Panc1 (cell line): ENCODE data around the gene RALGPS1. TPM values are rescaled to one million over a fixed set of nuclear protein-coding genes. Genes with fewer than 3 reads are reported as not detected.

Source experiments
- ATAC-seq: fragments of 200-7000 bp; cut with Tn5 transposase; 2 replicates; pipeline ENCODE4 v1.9.1; 2020; ENCODE audit warnings: mild to moderate bottlenecking, moderate library complexity
- BruUV-seq: library from RNA; stranded (reverse); fragments of 400-500 nt; replicated peaks from 2 replicates; lab custom pipeline; 2021; lab: Mats Ljungman, UMichigan
- CTCF ChIA-PET: fragments of 300-600 bp; sonication (Branson Sonifier 250); formaldehyde crosslinking; loops from one replicate; lab custom pipeline; 2022; ENCODE audit warnings: antibody characterized with exemption; lab: Charles Lee
- POLR2A ChIA-PET: fragments of 300-600 bp; sonication (Branson Sonifier 250); formaldehyde crosslinking; loops from one replicate; lab custom pipeline; 2022; ENCODE audit warnings: antibody characterized with exemption; lab: Charles Lee
- DNase-seq: peaks from one replicate; pipeline ENCODE4 v3.0.0-alpha.2; 2010; ENCODE audit warnings: low read depth, low spot score
- H3K27ac ChIP-seq: 2 replicates; pipeline ENCODE4 v1.5.1; 2011; ENCODE audit warnings: mild to moderate bottlenecking, low read length, inconsistent platforms
- H3K27me3 ChIP-seq: fragments of 200-500 bp; sonication (Bioruptor generic); 2 replicates; pipeline ENCODE4 v1.6.0; 2014; ENCODE audit warnings: low read length, inconsistent platforms; ENCODE audit not compliant: control insufficient read depth, insufficient read depth
- H3K36me3 ChIP-seq: fragments of 200-500 bp; sonication (Bioruptor generic); 2 replicates; pipeline ENCODE4 v1.5.1; 2014; ENCODE audit warnings: inconsistent platforms, mild to moderate bottlenecking, low read length, moderate library complexity; ENCODE audit not compliant: control insufficient read depth, insufficient read depth
- H3K4me1 ChIP-seq: 2 replicates; pipeline ENCODE4 v1.5.1; 2011; ENCODE audit warnings: inconsistent platforms, mild to moderate bottlenecking, low read length, moderate library complexity; ENCODE audit not compliant: control insufficient read depth, insufficient read depth
- H3K4me3 ChIP-seq, 2 experiments: 2 replicates each; pipeline ENCODE4 v1.5.1; 2011 to 2012; ENCODE audit warnings: low read depth in 2 of 2, low read length in 2 of 2, mild to moderate bottlenecking in 2 of 2, inconsistent platforms in 1 of 2, moderate library complexity in 1 of 2
- H3K9me3 ChIP-seq: fragments of 200-500 bp; sonication (Bioruptor generic); 2 replicates; pipeline ENCODE4 v1.5.1; 2014; ENCODE audit warnings: low read depth, mild to moderate bottlenecking, inconsistent platforms, low read length, moderate library complexity; ENCODE audit not compliant: control insufficient read depth, insufficient read depth
- CTCF ChIP-seq: fragments of 450-650 bp; IDR thresholded peaks from 2 replicates; pipeline ENCODE4 v1.5.1; 2017; ENCODE audit warnings: mild to moderate bottlenecking
- POLR2AphosphoS5 ChIP-seq: IDR thresholded peaks from 2 replicates; pipeline ENCODE4 v1.6.1; 2012; ENCODE audit warnings: mild to moderate bottlenecking, low read depth, low read length, moderate library complexity
- REST ChIP-seq, 2 experiments: IDR thresholded peaks; 2 replicates each; pipeline ENCODE4 v1.6.1; 2011 to 2012; ENCODE audit warnings: low read depth in 2 of 2, control low read depth in 1 of 2, low read length in 1 of 2, mild to moderate bottlenecking in 1 of 2, moderate library complexity in 1 of 2; ENCODE audit not compliant: insufficient read depth in 1 of 2
- SIN3A ChIP-seq: IDR thresholded peaks from 2 replicates; pipeline ENCODE4 v1.6.1; 2012; ENCODE audit warnings: low read depth, mild to moderate bottlenecking, low read length, moderate library complexity, borderline replicate concordance; ENCODE audit not compliant: insufficient read depth
- TCF7L2 ChIP-seq: IDR thresholded peaks from 2 replicates; pipeline ENCODE4 v1.6.1; 2011; ENCODE audit warnings: mild to moderate bottlenecking, low read depth, low read length, inconsistent platforms
- in situ Hi-C: cut with HindIII; loops from 2 replicates; pipeline ENCODE4 v1.10.0; 2016; ENCODE audit warnings: low sequenced_read_pairs, low pct_unique_long_range_greater_than_20kb
- intact Hi-C: fragments of 100-400 bp; cut with micrococcal nuclease; formaldehyde crosslinking; loops from one replicate; pipeline ENCODE4 v1.10.0; 2022; ENCODE audit not compliant: unreplicated experiment
- total RNA-seq: library from RNA; stranded (reverse); gene quantifications from one replicate; pipeline ENCODE4 v1.2.1, GENCODE V29; 2021; ENCODE audit not compliant: unreplicated experiment

Gene RALGPS1
- total RNA-seq, 1 experiment from 2014 or later = 7.2 TPM

GRCh38 chr9:127126971-127127370, 212.4 kb downstream of the RALGPS1 start:
- Histone ChIP-seq H3K9me3 (no peaks in the 10 kb centered on the region), H3K27me3 (no peaks in the 10 kb centered on the region), H3K27ac (no peak overlapping the region), H3K36me3 (no peaks in the 10 kb centered on the region), H3K4me3 (no peak overlapping the region), H3K4me1 (no peaks in the 10 kb centered on the region)
- TF ChIP-seq SIN3A = no peak
- no peak for TF ChIP-seq CTCF
- no peak for TF ChIP-seq REST (IDR thresholded peaks at IDR 0.05; ENCODE audit: insufficient read depth in 1 of 2, low read depth in 2 of 2, low read length in 1 of 2)
- in situ Hi-C loops = no loop called here
- BruUV-seq = no TSS peak
- intact Hi-C loops = no loop called here
- ATAC-seq (no peak), DNase-seq (no peak)
- POLR2A ChIA-PET = no interaction called here
- CTCF ChIA-PET = no interaction called here

- intact Hi-C loops (no loop called here), in situ Hi-C loops (no loop called here)
- no peaks in the 10 kb centered on the region for H3K27me3 ChIP-seq
- H3K4me1 ChIP-seq = no peaks in the 10 kb centered on the region; the same call in 1 of the 2 replicates
- no peak overlapping the region for H3K4me3 ChIP-seq
- DNase-seq = no peak
- H3K36me3 ChIP-seq = no peaks in the 10 kb centered on the region
- TF ChIP-seq REST (IDR thresholded peaks at IDR 0.05; ENCODE audit: insufficient read depth in 1 of 2, low read depth in 2 of 2, low read length in 1 of 2) (no peak), POLR2AphosphoS5 (no peak), TCF7L2 (no peak), SIN3A (no peak), CTCF (no peak)
- ChIA-PET POLR2A (no interaction called here), CTCF (no interaction called here)
- no peak overlapping the region for H3K27ac ChIP-seq
- no TSS peak for BruUV-seq
- no peak for ATAC-seq
- H3K9me3 ChIP-seq = no peaks in the 10 kb centered on the region
These were observed 213.9 kb downstream of the RALGPS1 start for GRCh38 chr9:127128341-127129072.
